Measurements from ENCODE around the gene MAEA.

Gene MAEA

DNA sequence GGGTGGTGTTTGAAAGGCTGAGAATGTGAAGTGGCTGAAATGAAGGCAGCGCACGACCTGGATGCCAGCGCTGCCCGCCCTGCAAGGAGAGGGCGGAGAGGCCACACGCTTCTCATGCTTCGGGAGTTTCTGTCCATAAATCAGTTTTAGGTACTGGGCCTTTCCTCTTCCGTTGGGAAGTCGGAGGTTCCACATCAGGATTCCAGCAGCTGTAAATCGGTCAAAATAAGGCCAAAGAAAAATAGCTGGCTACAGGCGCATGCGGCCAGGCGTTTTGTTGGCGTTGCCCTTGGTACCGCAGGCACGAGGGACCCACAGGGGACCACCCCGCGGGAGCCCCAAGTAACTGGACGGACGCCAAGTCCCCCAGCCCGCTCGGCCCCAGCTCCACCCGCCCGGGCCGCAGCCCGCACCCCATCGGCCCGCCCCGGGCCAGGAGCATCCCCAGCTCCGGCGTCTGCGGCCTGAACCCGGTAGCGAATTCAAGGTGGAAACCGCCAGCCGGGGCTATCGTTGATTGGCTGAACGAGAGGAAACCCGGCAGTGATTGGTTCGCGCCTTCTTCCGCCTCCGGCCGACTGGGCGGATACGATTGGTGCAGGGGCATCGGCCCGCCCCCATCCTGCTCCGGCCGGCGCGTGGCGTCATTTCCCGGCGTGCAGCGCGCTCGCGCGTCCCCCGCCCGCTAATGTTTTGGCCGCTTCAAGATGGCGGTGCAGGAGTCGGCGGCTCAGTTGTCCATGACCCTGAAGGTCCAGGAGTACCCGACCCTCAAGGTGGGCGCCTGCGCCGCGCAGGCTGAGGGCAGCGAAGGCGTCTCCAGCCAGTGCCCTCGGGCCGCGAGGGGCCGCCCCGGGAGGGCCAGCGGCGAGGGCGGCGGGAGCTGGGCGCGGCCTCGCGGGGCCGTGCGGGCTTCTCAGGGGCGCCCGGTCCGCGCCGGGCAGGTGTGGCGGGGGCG is at the start of gene MAEA:
TSS of gene MAEA (plus strand) at position 685 of the 958 bp plus-strand sequence. CDS start at position 708, 23 bp downstream.
- peak; percentile 96 for DNase-seq

- no peak for DNase-seq
Observed at GRCh38 chr4:1239950-1240307, 49.8 kb upstream of the MAEA start.

GRCh38 chr4:1240721-1241465 is 48.8 kb upstream of the MAEA start:
- DNase-seq: no peak

DNA sequence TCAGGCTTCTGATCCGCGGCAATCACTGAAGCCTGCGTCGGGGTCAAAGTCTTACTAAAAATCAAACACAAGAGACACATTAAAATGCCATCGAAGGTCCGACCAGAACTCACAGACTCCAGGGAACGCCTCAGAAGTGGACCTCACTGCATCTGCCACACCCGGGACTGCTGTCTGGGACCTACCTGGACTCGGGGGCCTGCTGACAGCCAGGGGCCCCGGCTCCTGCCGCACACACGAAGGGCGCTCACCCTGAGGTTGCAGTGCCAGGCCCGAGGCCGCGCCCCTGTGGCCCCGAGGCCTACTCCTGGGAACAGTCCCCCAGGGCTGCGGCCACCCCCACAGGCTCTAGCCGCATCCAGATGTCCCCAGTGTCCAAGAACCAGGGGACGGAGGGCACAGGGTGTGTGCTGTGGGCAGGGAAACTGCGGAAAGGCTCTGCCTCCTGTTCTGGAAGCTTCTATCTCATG is 48.2 kb upstream of the MAEA start:
- no peak for DNase-seq

- no peak for DNase-seq
Observed at GRCh38 chr4:1241936-1242505, 47.7 kb upstream of the MAEA start.

- DNase-seq: no peak
Observed at GRCh38 chr4:1242506-1243450, 46.9 kb upstream of the MAEA start.

DNA sequence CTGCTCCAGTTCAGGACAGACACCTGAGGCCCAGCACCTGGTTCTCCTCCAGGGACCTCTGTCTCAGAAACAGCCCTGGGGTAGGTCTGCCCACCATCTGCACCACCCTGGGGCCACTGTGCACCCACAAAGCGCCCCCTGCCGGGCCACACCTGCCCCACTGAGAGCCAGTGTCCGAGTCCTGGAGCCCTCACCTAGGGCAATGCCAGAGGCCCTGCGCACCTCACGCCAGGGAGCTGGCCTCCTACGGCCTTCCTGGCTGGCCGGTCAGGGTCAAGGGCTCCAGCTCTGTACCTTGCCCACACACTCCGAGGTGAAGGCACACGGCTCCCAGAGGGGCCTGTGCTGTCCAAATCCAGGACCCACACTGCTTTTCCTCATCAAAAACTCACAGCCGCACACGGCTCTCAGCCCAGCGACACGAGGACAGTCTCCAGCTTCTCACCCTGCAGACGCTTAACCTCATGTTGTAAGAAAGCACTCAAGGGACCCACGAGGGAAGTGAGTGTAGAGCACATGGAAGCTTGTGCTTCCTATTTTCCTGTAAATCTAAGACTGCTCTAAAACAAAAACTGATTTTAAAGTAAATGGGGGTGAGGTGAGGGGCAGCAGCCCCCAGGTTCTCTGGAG is 46.1 kb upstream of the MAEA start:
- DNase-seq: no peak

- DNase-seq: no peak
Observed at GRCh38 chr4:1244081-1244977, 45.4 kb upstream of the MAEA start.

DNA sequence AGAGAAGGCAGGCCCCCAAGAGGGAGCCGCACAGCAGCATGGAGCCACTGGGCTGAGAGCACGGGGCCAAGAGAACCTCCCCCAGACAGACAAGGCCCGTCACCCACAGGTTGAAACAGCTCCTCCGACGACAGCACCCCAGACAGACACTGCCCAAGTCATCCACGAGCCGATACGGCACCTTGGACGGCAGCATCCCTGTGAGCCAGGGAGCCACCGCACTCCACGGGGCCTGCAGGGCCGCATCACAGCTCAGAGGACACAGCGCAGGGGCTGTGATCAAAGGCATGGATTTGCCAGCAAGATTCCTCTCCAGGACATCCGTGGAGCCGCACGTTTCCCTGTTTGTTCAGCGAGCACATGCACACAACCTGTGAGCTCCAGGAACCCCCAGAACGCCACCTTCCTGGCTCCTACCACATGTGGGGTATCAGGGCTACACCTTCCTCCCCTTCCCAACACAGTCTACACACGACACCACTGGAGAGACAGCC is 44.7 kb upstream of the MAEA start:
- no peak for DNase-seq

- DNase-seq: no peak
Observed at GRCh38 chr4:1245481-1246051, 44.1 kb upstream of the MAEA start.

DNA sequence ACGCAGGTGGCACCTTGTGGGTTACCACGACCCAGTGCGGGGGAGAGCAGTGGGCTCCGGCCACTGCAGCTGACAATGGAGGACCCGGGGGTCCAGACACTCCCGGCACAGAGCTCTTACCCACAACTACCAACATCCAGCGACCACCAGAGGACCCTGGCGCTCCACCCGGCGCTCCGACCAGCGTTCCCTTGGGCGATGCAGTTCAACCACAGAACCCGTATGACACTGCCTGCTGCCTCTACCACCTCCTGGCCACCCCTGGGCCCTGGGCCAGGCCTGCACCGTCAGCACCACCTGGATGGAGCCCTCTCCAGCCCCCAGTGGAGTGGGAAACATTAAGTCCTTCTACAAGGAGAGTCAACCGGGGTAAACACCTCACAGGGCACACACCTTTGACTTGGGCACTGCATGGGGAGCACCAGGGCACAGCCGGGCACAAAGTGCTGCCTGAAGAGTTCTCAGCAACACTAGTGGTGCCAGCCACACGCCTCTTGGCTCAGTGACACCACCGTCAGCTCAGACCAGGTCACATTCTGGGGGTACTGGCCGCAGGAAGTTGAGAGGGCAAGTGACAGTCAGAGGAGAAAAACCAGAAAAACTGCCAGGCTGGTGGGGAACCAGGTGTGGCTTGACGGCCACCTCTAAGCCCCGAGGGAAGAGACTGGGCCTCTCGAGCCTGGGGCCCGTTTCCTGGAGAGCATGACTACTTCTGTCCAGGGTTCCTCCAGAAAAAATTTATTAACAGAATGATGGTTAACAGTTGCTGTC is 43.4 kb upstream of the MAEA start:
- DNase-seq: no peak

DNA sequence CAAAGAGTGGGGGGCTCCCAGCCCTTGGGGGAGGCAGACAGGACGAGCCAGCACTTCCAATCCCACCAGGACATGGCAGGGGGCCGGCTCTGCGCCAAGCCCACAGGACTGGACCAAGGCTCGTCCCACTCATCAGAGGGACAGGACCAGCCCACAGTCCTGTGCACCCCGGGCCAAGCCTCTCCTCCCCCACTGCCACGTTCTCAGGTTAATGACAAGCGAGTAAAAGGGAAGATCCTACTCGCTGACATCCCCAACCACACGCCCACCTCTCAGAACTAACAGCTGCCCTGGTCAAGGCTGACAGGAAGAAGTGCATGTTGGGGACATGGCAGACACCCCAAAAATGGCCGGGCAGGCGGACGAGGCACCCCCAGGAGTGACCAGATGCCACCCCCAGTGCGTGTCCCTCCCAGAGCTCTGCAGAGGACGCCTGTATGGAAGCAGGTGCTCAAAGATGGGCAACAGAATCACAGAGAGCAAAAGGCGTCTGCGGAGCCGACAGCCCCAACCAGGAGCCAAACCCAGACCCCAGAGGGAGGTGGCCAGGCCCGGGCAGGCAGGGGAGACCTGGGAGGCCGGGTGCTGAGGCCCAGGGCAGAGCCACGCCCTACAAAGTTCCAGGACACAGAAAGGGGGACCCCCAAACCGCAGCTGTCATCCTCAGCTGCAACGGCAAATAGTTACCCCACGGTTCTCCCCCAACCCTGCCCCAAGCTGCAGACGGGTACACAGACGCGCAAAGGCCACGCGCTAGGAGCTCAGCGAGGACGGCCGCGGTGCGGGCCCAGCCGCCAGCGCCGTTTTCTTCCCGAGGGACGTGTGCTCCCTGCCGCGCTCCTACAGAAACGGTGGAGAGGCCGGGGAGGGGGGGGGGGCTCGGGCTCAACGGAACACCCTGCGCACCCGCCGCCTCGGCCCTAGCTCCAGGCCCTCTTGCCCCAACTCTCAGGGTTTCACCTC is 42.5 kb upstream of the MAEA start:
- no peak for DNase-seq

GRCh38 chr4:1247864-1248244 is 41.8 kb upstream of the MAEA start:
- DNase-seq: no peak

GRCh38 chr4:1248245-1249147 is 41.2 kb upstream of the MAEA start, which contains the start of gene CTBP1:
CTBP1 (minus strand) TSS chr4:1249130; CDS start chr4:1241331, 7,799 bp downstream.
- peak; percentile 83 for DNase-seq

DNA sequence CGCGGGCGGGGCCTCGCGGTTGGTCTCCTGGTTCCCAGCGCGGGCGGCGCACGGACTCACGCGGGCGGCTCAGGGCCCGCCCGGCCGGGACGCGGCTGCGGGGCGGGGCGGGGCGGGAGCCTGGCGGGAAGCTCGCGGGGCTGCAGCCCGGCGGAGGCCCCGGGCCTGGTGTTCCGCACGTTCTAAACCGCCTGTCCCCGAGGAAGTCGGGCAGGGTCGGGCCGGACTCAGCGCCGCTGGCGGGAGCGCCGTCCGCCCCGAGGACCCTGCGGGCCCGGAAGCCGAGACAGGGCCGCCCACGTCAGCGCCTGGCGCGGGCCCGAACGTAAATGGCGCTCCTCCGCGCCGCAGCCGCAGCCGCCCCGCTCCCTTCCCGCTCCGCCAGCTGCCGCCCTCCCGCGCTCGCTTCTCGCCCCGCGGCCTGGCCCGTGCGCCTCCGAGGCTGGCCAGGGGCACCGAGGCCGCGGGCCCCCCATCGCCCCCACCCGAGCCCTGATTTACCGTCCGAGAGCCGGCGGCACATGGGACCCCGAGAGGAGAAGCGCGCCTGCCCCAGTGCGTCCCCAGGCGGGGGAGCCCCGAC is 40.5 kb upstream of the MAEA start:
- peak; percentile 74 for DNase-seq

- no peak for DNase-seq
Observed at GRCh38 chr4:1249731-1250526, 39.8 kb upstream of the MAEA start.

Measured in NK-92 treated with Interleukin-12 subunit alpha and Interleukin-12 subunit beta, amount 100 ng/mL, for 24 hours (cell line).